HG03159 (cell line): ENCODE data around the gene ASB13.
"Not testable (repeated sequence)": the region's sequence is repeated elsewhere in the genome, so short reads cannot be mapped to it uniquely, and the experiment has no call there.

Experiments used
- ATAC-seq: cut with Tn5 transposase; IDR thresholded peaks from one replicate; pipeline ENCODE4 v1.9.1; 2021; ENCODE audit warnings: mild to moderate bottlenecking, moderate library complexity; ENCODE audit not compliant: unreplicated experiment

ASB13 gene

GRCh38 chr10:5593347-5593746, 73.0 kb downstream of the ASB13 start:
- ATAC-seq: not testable (repeated sequence)

- ATAC-seq: no peak
These were observed 74.3 kb downstream of the ASB13 start for GRCh38 chr10:5592070-5592469.

GRCh38 chr10:5591336-5591824, 75.0 kb downstream of the ASB13 start:
- ATAC-seq: no peak

GRCh38 chr10:5590816-5591215, 75.6 kb downstream of the ASB13 start:
- no peak for ATAC-seq

GRCh38 chr10:5589661-5590511, 76.5 kb downstream of the ASB13 start:
- no peak for ATAC-seq

GRCh38 chr10:5589011-5589660, 77.3 kb downstream of the ASB13 start:
- no peak for ATAC-seq
